ENCODE results near the gene ZBTB45. TPM values are rescaled to one million over a fixed set of nuclear protein-coding genes. Genes with fewer than 3 reads are reported as not detected.

The ZBTB45 gene
- total and polyA plus RNA-seq, 2 donors (not counting 3 experiments of a cell fraction or from before 2014, with no cell fraction given), result 17.8 to 21.8 TPM

DNA sequence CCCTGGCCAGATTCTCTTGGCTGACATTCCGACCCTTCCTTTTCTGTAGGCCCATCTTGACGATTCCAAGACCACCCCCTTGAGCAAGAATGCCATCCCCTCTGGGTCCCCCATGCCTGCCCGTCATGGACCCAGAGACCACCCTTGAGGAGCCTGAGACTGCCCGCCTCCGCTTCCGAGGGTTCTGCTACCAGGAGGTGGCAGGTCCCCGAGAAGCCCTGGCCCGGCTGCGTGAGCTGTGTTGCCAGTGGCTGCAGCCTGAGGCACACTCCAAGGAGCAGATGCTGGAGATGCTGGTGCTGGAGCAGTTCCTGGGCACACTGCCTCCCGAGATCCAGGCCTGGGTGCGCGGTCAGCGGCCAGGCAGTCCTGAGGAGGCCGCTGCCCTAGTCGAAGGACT, 42.5 kb downstream of the ZBTB45 start:
- no TSS peak for BruUV-seq (replicated peaks)
- Histone ChIP-seq H3K27me3 (ENCODE audit: control insufficient read depth in 2 of 2, insufficient read depth in 2 of 2, low read length in 2 of 2) (no peaks in the 10 kb centered on the region), H3K9ac (replicated peaks; ENCODE audit: extremely low read depth, insufficient read depth, low read length) (no peak overlapping the region), H3K4me1 (ENCODE audit: control insufficient read depth, extremely low read depth, insufficient read depth, low read length) (peaks cover 9% of the 10 kb centered on the region), H3K36me3 (ENCODE audit: control insufficient read depth in 2 of 2, extremely low read depth in 1 of 2, insufficient read depth in 2 of 2, low read length in 2 of 2) (peaks cover 0 to 9% of the 10 kb centered on the region in 2 experiments), H2AFZ (ENCODE audit: low read depth, low read length) (no peak overlapping the region), H3K4me2 (ENCODE audit: insufficient read depth, low read length) (no peak overlapping the region), H3K27ac (ENCODE audit: insufficient read depth, low read depth, low read length) (peak overlapping the region; percentile 4), H3K9me3 (replicated peaks; ENCODE audit: control insufficient read depth, insufficient read depth, low read length) (no peaks in the 10 kb centered on the region), H3K9me1 (replicated peaks; ENCODE audit: control insufficient read depth, extremely low read depth, insufficient read depth, low read length) (no peaks in the 10 kb centered on the region), H3K4me3 (replicated peaks in 1 of 3; ENCODE audit: insufficient read depth in 1 of 3, low read depth in 1 of 3, low read length in 3 of 3) (no peak overlapping the region), H3K79me2 (ENCODE audit: control insufficient read depth, insufficient read depth, low read length) (no peaks in the 10 kb centered on the region), H4K20me1 (replicated peaks; ENCODE audit: control insufficient read depth, extremely low read depth, insufficient read depth, low read length) (no peaks in the 10 kb centered on the region)
- ChIA-PET POLR2A (no interaction called here), CTCF (interaction anchor here (1.5 kb wide), 1 partner anchor 42 kb away, joined by 4 read pairs; the partner anchor contains the start of gene ZBTB45)
- dilution Hi-C loops (cut with MboI; ENCODE audit: extremely low pct_ligation_motif_present, low sequenced_read_pairs) (no loop called here), intact Hi-C loops (cut with micrococcal nuclease) (no loop called here)
- no peak for DNase-seq (ENCODE audit: low read depth, low spot score)
- no peak for FAIRE-seq
- no peak for TF ChIP-seq MYC (IDR thresholded peaks at IDR 0.05; ENCODE audit: low read depth, low read length)

DNA sequence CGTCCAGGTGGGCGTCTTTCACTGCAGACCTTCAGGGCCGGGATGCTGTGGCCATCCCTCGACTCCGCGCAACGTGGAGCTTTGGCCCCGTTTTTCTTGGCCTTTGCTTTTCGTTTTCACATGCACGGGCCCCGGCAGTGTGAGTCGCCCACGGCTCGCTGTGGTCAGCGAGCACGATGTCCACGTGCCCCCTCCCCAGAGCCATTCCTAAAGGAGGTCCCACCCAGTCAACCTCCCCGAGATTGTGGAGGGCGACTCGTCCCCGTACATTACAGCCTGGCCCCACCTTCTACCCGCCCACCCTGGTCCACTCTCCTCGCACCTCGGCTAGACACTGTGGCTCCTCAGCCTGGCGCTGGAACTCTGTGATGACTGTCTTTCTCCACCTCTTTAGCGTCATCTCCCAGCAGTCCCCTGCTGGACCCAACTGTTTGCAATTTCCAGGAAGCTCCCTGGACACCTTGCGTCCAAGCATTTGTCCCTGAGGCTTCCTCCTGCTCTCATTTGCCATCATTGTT, 43.1 kb downstream of the ZBTB45 start:
- no peaks in the 10 kb centered on the region for H3K9me3 ChIP-seq (replicated peaks; ENCODE audit: control insufficient read depth, insufficient read depth, low read length)
- H3K79me2 ChIP-seq (ENCODE audit: control insufficient read depth, insufficient read depth, low read length), result no peaks in the 10 kb centered on the region
- peak overlapping the region; percentile 47 for H3K9ac ChIP-seq (replicated peaks; ENCODE audit: extremely low read depth, insufficient read depth, low read length)
- peaks cover 9% of the 10 kb centered on the region for H3K4me1 ChIP-seq (ENCODE audit: control insufficient read depth, extremely low read depth, insufficient read depth, low read length)
- H3K27ac ChIP-seq (ENCODE audit: insufficient read depth, low read depth, low read length), result peak overlapping the region; percentile 73
- dilution Hi-C loops (cut with MboI; ENCODE audit: extremely low pct_ligation_motif_present, low sequenced_read_pairs) (no loop called here), intact Hi-C loops (cut with micrococcal nuclease) (loop anchor here (1.0 kb wide), 3 partner anchors 23 to 114 kb away; partner anchors contain the start of genes ZNF324B and ZNF497)
- H3K27me3 ChIP-seq (ENCODE audit: control insufficient read depth in 2 of 2, insufficient read depth in 2 of 2, low read length in 2 of 2), result no peaks in the 10 kb centered on the region
- peaks cover 0 to 11% of the 10 kb centered on the region in 2 experiments for H3K36me3 ChIP-seq (ENCODE audit: control insufficient read depth in 2 of 2, extremely low read depth in 1 of 2, insufficient read depth in 2 of 2, low read length in 2 of 2)
- no peak for DNase-seq (ENCODE audit: low read depth, low spot score)
- ChIA-PET CTCF (interaction anchor here (1.7 kb wide), 1 partner anchor 43 kb away, joined by 7 read pairs; the partner anchor contains the start of gene ZBTB45), POLR2A (no interaction called here)
- BruUV-seq (replicated peaks), result TSS peak; percentile 34
- peak overlapping the region; percentile 74 for H3K4me2 ChIP-seq (ENCODE audit: insufficient read depth, low read length)
- H3K9me1 ChIP-seq (replicated peaks; ENCODE audit: control insufficient read depth, extremely low read depth, insufficient read depth, low read length), result no peaks in the 10 kb centered on the region
- H2AFZ ChIP-seq (ENCODE audit: low read depth, low read length), result peak overlapping the region; percentile 89
- no peaks in the 10 kb centered on the region for H4K20me1 ChIP-seq (replicated peaks; ENCODE audit: control insufficient read depth, extremely low read depth, insufficient read depth, low read length)
- peak; percentile 4 for FAIRE-seq
- H3K4me3 ChIP-seq (replicated peaks in 1 of 3; ENCODE audit: insufficient read depth in 1 of 3, low read depth in 1 of 3, low read length in 3 of 3), result peak overlapping the region; percentile 49 to 70 (median 56)
- TF ChIP-seq, protein P1, sequence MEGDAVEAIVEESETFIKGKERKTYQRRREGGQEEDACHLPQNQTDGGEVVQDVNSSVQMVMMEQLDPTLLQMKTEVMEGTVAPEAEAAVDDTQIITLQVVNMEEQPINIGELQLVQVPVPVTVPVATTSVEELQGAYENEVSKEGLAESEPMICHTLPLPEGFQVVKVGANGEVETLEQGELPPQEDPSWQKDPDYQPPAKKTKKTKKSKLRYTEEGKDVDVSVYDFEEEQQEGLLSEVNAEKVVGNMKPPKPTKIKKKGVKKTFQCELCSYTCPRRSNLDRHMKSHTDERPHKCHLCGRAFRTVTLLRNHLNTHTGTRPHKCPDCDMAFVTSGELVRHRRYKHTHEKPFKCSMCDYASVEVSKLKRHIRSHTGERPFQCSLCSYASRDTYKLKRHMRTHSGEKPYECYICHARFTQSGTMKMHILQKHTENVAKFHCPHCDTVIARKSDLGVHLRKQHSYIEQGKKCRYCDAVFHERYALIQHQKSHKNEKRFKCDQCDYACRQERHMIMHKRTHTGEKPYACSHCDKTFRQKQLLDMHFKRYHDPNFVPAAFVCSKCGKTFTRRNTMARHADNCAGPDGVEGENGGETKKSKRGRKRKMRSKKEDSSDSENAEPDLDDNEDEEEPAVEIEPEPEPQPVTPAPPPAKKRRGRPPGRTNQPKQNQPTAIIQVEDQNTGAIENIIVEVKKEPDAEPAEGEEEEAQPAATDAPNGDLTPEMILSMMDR (IDR thresholded peaks at IDR 0.05; ENCODE audit: extremely low read depth in 1 of 2, insufficient read depth in 1 of 2, low read depth in 1 of 2, low read length in 2 of 2), result no peak
- no peak for TF ChIP-seq POLR2AphosphoS5 (IDR thresholded peaks at IDR 0.05; ENCODE audit: insufficient read depth, low read depth, low read length)
